GM18519 (cell line): ENCODE data around the gene CITED2.

Source experiments
- ATAC-seq: cut with Tn5 transposase; IDR thresholded peaks from one replicate; pipeline ENCODE4 v1.9.1; 2021; ENCODE audit warnings: mild to moderate bottlenecking, moderate library complexity; ENCODE audit not compliant: unreplicated experiment, low FRiP score

The CITED2 gene

GRCh38 chr6:139386404-139386803 lies 12.0 kb upstream of the CITED2 start:
- no peak for ATAC-seq

- ATAC-seq = no peak
Measured at GRCh38 chr6:139381216-139381865, 6.9 kb upstream of the CITED2 start.

GRCh38 chr6:139380611-139381010 lies 6.2 kb upstream of the CITED2 start:
- no peak for ATAC-seq

GRCh38 chr6:139380168-139380567 lies 5.7 kb upstream of the CITED2 start:
- ATAC-seq = no peak

- no peak for ATAC-seq
Measured at GRCh38 chr6:139378882-139379341, 4.5 kb upstream of the CITED2 start.

- no peak for ATAC-seq
Measured at GRCh38 chr6:139378226-139378625, 3.8 kb upstream of the CITED2 start.

- no peak for ATAC-seq
Measured at GRCh38 chr6:139376604-139377218, 2.3 kb upstream of the CITED2 start.

- ATAC-seq = no peak
Measured at GRCh38 chr6:139376017-139376330, 1.5 kb upstream of the CITED2 start.

GRCh38 chr6:139375226-139376016 lies 973 bp upstream of the CITED2 start:
- ATAC-seq = peak; percentile 49

- peak; percentile 3 for ATAC-seq
Measured at GRCh38 chr6:139373928-139374356, 506 bp downstream of the CITED2 start.

GRCh38 chr6:139373154-139373927 lies 1.1 kb downstream of the CITED2 start:
- no peak for ATAC-seq

- no peak for ATAC-seq
Measured at GRCh38 chr6:139372326-139373153, 1.9 kb downstream of the CITED2 start.

GRCh38 chr6:139371421-139372203 lies 2.8 kb downstream of the CITED2 start:
- no peak for ATAC-seq

- no peak for ATAC-seq
Measured at GRCh38 chr6:139370999-139371345, 3.5 kb downstream of the CITED2 start.

- no peak for ATAC-seq
Measured at GRCh38 chr6:139370283-139370998, 4.0 kb downstream of the CITED2 start.

GRCh38 chr6:139369568-139370282 lies 4.7 kb downstream of the CITED2 start:
- no peak for ATAC-seq

- no peak for ATAC-seq
Measured at GRCh38 chr6:139369068-139369467, 5.4 kb downstream of the CITED2 start.

- ATAC-seq = no peak
Measured at GRCh38 chr6:139368661-139369060, 5.8 kb downstream of the CITED2 start.
